HL-60 (cell line): ENCODE results near the gene PRIM1.

ENCODE experiments used
- CTCF ChIP-seq: IDR thresholded peaks from one replicate; pipeline ENCODE4 v1.5.1; 2011; ENCODE audit warnings: low read length, control low read depth, inconsistent platforms; ENCODE audit not compliant: insufficient read depth
- POLR2AphosphoS5 ChIP-seq: IDR thresholded peaks from 2 replicates; pipeline ENCODE4 v1.6.1; 2012; ENCODE audit warnings: low read depth

- TF ChIP-seq CTCF (no peak), POLR2AphosphoS5 (no peak)
Observed at GRCh38 chr12:56775638-56776037, 23.5 kb upstream of the PRIM1 start.
